ENCODE measurements around the gene PFDN6. TPM values are rescaled to one million over a fixed set of nuclear protein-coding genes. Genes with fewer than 3 reads are reported as not detected.

The PFDN6 gene
- total RNA-seq, 1 experiment from 2014 or later, result 95.7 TPM

- H3K4me1 Mint-ChIP-seq, result peaks cover 12% of the 10 kb centered on the region
- H3K9me3 Mint-ChIP-seq, result no peaks in the 10 kb centered on the region
- TF ChIP-seq TP53 (CRISPR knock-in tag; IDR thresholded peaks at IDR 0.05), result no peak
- TF ChIP-seq ATF2 (CRISPR knock-in tag; IDR thresholded peaks at IDR 0.05; ENCODE audit: borderline replicate concordance, low read depth), result no peak
- no peak for TF ChIP-seq ZBTB43 (CRISPR knock-in tag; IDR thresholded peaks at IDR 0.05)
- TF ChIP-seq ZNF263 (CRISPR knock-in tag; IDR thresholded peaks at IDR 0.05; ENCODE audit: low read depth), result no peak
- TF ChIP-seq ATF6 (CRISPR knock-in tag; IDR thresholded peaks at IDR 0.05), result no peak
- TF ChIP-seq PREB (CRISPR knock-in tag; IDR thresholded peaks at IDR 0.05; ENCODE audit: borderline replicate concordance), result no peak
- no peak for TF ChIP-seq USF1 (CRISPR knock-in tag; IDR thresholded peaks at IDR 0.05)
- TF ChIP-seq IRF1 (CRISPR knock-in tag; IDR thresholded peaks at IDR 0.05), result no peak
- TF ChIP-seq TEAD1 (CRISPR knock-in tag; IDR thresholded peaks at IDR 0.05), result no peak
- no peak for TF ChIP-seq FOXP1 (CRISPR knock-in tag; IDR thresholded peaks at IDR 0.05; ENCODE audit: borderline replicate concordance)
- TF ChIP-seq CREB1 (CRISPR knock-in tag; IDR thresholded peaks at IDR 0.05), result no peak
- no peak for TF ChIP-seq GRHL2 (CRISPR knock-in tag; IDR thresholded peaks at IDR 0.05; ENCODE audit: insufficient replicate concordance, severe bottlenecking)
- POLR2A ChIA-PET, result no interaction called here
- DNase-seq (ENCODE audit: low spot score), result no peak
- peaks cover 9% of the 10 kb centered on the region; the same call in 1 of the 2 replicates for H3K36me3 Mint-ChIP-seq
- H3K27me3 Mint-ChIP-seq (ENCODE audit: low read depth), result no peaks in the 10 kb centered on the region
- CTCF ChIA-PET, result no interaction called here
- no peak overlapping the region for H3K4me3 Mint-ChIP-seq
- no peak overlapping the region for H3K27ac Mint-ChIP-seq
- ATAC-seq, result no peak
These were observed 14.8 kb downstream of the PFDN6 start for GRCh38 chr6:33304216-33304615.

- DNase-seq (ENCODE audit: low spot score) (no peak), ATAC-seq (no peak)
- TF ChIP-seq GTF2I (CRISPR knock-in tag; conservative IDR thresholded peaks at IDR 0.05) (no peak), MYBL2 (CRISPR knock-in tag; IDR thresholded peaks at IDR 0.05) (no peak), PRRX2 (CRISPR knock-in tag; IDR thresholded peaks at IDR 0.05) (no peak), ZNF121 (CRISPR knock-in tag; IDR thresholded peaks at IDR 0.05) (no peak)
- POLR2A ChIA-PET, result no interaction called here
- Mint-ChIP-seq H3K36me3 (peaks cover 6% of the 10 kb centered on the region; the same call in 1 of the 2 replicates), H3K27ac (no peak overlapping the region), H3K4me1 (peaks cover 8% of the 10 kb centered on the region), H3K27me3 (ENCODE audit: low read depth) (no peaks in the 10 kb centered on the region), H3K9me3 (no peaks in the 10 kb centered on the region), H3K4me3 (no peak overlapping the region)
- CTCF ChIA-PET, result interaction anchor here (0.8 kb wide), 1 partner anchor 327 kb away, joined by 3 read pairs; no protein-coding TSS in a partner anchor
These were observed 15.7 kb downstream of the PFDN6 start for GRCh38 chr6:33305052-33305451.
